Common myeloid progenitor, CD34-positive (primary cell): ENCODE measurements around the gene MS4A18. TPM values are rescaled to one million over a fixed set of nuclear protein-coding genes. Genes with fewer than 3 reads are reported as not detected.
A peak's percentile ranks its signal among the peaks of the same experiment; 100 is the strongest.
"Not testable (repeated sequence)": the region's sequence is repeated elsewhere in the genome, so short reads cannot be mapped to it uniquely, and the experiment has no call there.

Experiments
- CTCF ChIA-PET: fragments of 350-600 bp; sonication (Branson Sonifier 250); formaldehyde crosslinking; loops from one replicate; lab custom pipeline; 2021; ENCODE audit warnings: antibody characterized with exemption; lab: Charles Lee
- POLR2A ChIA-PET: fragments of 350-600 bp; sonication (Branson Sonifier 250); formaldehyde crosslinking; loops from one replicate; lab custom pipeline; 2021; ENCODE audit warnings: antibody characterized with exemption; lab: Charles Lee
- DNase-seq, 3 donors: peaks; one replicate each; pipeline versions ENCODE4 v3.0.0 to v3.0.0-alpha.2; 2013
- H3K27ac ChIP-seq, 2 experiments: 1 replicate in 1 of 2; 2 replicates in 1 of 2; pipeline ENCODE4 v1.7.0; 2013; ENCODE audit warnings: inconsistent platforms in 2 of 2, low read length in 2 of 2, mild to moderate bottlenecking in 2 of 2, low read depth in 1 of 2, moderate library complexity in 1 of 2; ENCODE audit not compliant: severe bottlenecking in 2 of 2, insufficient read depth in 1 of 2, poor library complexity in 1 of 2
- H3K27me3 ChIP-seq, 5 experiments: replicated peaks in 2 of 5; 1 replicate in 3 of 5; 2 replicates in 2 of 5; pipeline versions ENCODE4 v1.6.1 to v1.7.0; 2013; ENCODE audit warnings: low read length in 4 of 5, mild to moderate bottlenecking in 2 of 5, moderate library complexity in 2 of 5, inconsistent platforms in 1 of 5; ENCODE audit not compliant: insufficient read depth in 5 of 5, control insufficient read depth in 4 of 5
- H3K36me3 ChIP-seq, 4 experiments: 1 replicate in 2 of 4; 2 replicates in 2 of 4; pipeline versions ENCODE4 v1.6.1 to v1.7.0; 2013; ENCODE audit warnings: low read length in 3 of 4, control low read depth in 1 of 4, mild to moderate bottlenecking in 1 of 4; ENCODE audit not compliant: control insufficient read depth in 4 of 4, insufficient read depth in 4 of 4
- H3K4me1 ChIP-seq, 4 experiments: 1 replicate in 3 of 4; 2 replicates in 1 of 4; pipeline versions ENCODE4 v1.6.1 to v1.7.1; 2013; ENCODE audit warnings: low read length in 3 of 4, mild to moderate bottlenecking in 3 of 4, control low read depth in 1 of 4, inconsistent platforms in 1 of 4, moderate library complexity in 1 of 4; ENCODE audit not compliant: control insufficient read depth in 4 of 4, insufficient read depth in 4 of 4; ENCODE audit errors: control extremely low read depth in 1 of 4
- H3K4me3 ChIP-seq, 7 experiments: 1 replicate in 4 of 7; 2 replicates in 3 of 7; pipeline versions ENCODE4 v1.5.1 to v1.7.0; 2013; ENCODE audit warnings: mild to moderate bottlenecking in 7 of 7, low read length in 6 of 7, moderate library complexity in 6 of 7, inconsistent platforms in 2 of 7, low read depth in 2 of 7, control low read depth in 1 of 7; ENCODE audit not compliant: insufficient read depth in 4 of 7, control insufficient read depth in 1 of 7; ENCODE audit errors: extremely low read depth in 1 of 7
- H3K9me3 ChIP-seq, 5 experiments: 1 replicate in 4 of 5; 2 replicates in 1 of 5; pipeline versions ENCODE4 v1.6.1 to v1.7.1; 2013; ENCODE audit warnings: low read length in 4 of 5, mild to moderate bottlenecking in 2 of 5, inconsistent platforms in 1 of 5, low read depth in 1 of 5, moderate library complexity in 1 of 5; ENCODE audit not compliant: control insufficient read depth in 4 of 5, insufficient read depth in 2 of 5; ENCODE audit errors: control extremely low read depth in 1 of 5
- WGBS: methylation state at CpG from one replicate; pipeline ENCODE4 v1.1.5; 2013; ENCODE audit not compliant: insufficient coverage; 5-methylcytosine and 5-hydroxymethylcytosine counted together
- polyA plus RNA-seq: library from polyadenylated mRNA; unstranded; fragments of 120-200 nt; gene quantifications from one replicate; pipeline ENCODE4 v1.2.1, GENCODE V29; 2013

MS4A18 gene
- polyA plus RNA-seq, result not detected

GRCh38 chr11:60724420-60724819 is at the start of gene MS4A18:
Gene MS4A18 (plus strand): TSS chr11:60724720.
- CTCF ChIA-PET, result no interaction called here
- POLR2A ChIA-PET, result no interaction called here
- 100% methylated on average over 1 of the region's 3 CpGs for WGBS
- Histone ChIP-seq H3K27me3 (peaks cover 0 to 10% (median 2%) of the 10 kb centered on the region in 5 experiments), H3K9me3 (peaks cover 0 to under 1% (median 0%) of the 10 kb centered on the region in 5 experiments), H3K4me1 (no peaks in the 10 kb centered on the region), H3K4me3 (no peak within 1 kb of the TSS), H3K27ac (no peak within 1 kb of the TSS), H3K36me3 (no peaks in the 10 kb centered on the region)
- no peak for DNase-seq

GRCh38 chr11:60678231-60678630 is 46.3 kb upstream of the MS4A18 start:
- H3K4me1 ChIP-seq, CTCF ChIA-PET, H3K36me3 ChIP-seq, POLR2A ChIA-PET, H3K27me3 ChIP-seq, H3K27ac ChIP-seq, DNase-seq, H3K4me3 ChIP-seq: not testable (repeated sequence)
- WGBS, result 89% methylated on average over 1 of the region's 2 CpGs
- H3K9me3 ChIP-seq, result peaks cover 3 to 39% (median 18%) of the 10 kb centered on the region in 5 experiments

- Histone ChIP-seq H3K4me3 (no peak overlapping the region), H3K9me3 (peaks cover 5 to 29% (median 15%) of the 10 kb centered on the region in 5 experiments), H3K27ac (no peak overlapping the region), H3K27me3 (no peaks in the 10 kb centered on the region), H3K36me3 (no peaks in the 10 kb centered on the region), H3K4me1 (no peaks in the 10 kb centered on the region)
- DNase-seq, result no peak
- CTCF ChIA-PET, result no interaction called here
- POLR2A ChIA-PET, result no interaction called here
Observed at GRCh38 chr11:60679879-60680278, 44.6 kb upstream of the MS4A18 start.

- no peaks in the 10 kb centered on the region for H3K36me3 ChIP-seq
- no peak overlapping the region for H3K27ac ChIP-seq
- ChIA-PET CTCF (no interaction called here), POLR2A (no interaction called here)
- DNase-seq, result no peak
- WGBS, result 91% methylated on average over 2 of the region's 3 CpGs
- H3K4me1 ChIP-seq, result no peaks in the 10 kb centered on the region
- H3K27me3 ChIP-seq, result no peaks in the 10 kb centered on the region
- no peak overlapping the region for H3K4me3 ChIP-seq
- H3K9me3 ChIP-seq, result peaks cover 5 to 27% (median 15%) of the 10 kb centered on the region in 5 experiments
Observed at GRCh38 chr11:60680455-60681119, 43.9 kb upstream of the MS4A18 start.

GRCh38 chr11:60684541-60684848 is 40.0 kb upstream of the MS4A18 start:
- WGBS, result no CpG with 5 or more reads among the region's 2 CpGs
- H3K9me3 ChIP-seq, DNase-seq, H3K27ac ChIP-seq, H3K4me1 ChIP-seq, H3K4me3 ChIP-seq, H3K36me3 ChIP-seq, H3K27me3 ChIP-seq, POLR2A ChIA-PET: not testable (repeated sequence)
- CTCF ChIA-PET, result interaction anchor here (1.0 kb wide), 1 partner anchor 91 kb away, joined by 3 read pairs; no protein-coding TSS in a partner anchor

- Histone ChIP-seq H3K9me3 (peaks cover 0 to 10% (median 0%) of the 10 kb centered on the region in 5 experiments), H3K27ac (no peak overlapping the region), H3K36me3 (no peaks in the 10 kb centered on the region), H3K4me3 (no peak overlapping the region), H3K4me1 (no peaks in the 10 kb centered on the region), H3K27me3 (no peaks in the 10 kb centered on the region)
- DNase-seq, result no peak
- ChIA-PET CTCF (no interaction called here), POLR2A (no interaction called here)
- 100% methylated on average over 5 of the region's 5 CpGs for WGBS
Observed at GRCh38 chr11:60691661-60692060, 32.9 kb upstream of the MS4A18 start.

- Histone ChIP-seq H3K4me3 (no peak within 1 kb of the TSS), H3K4me1 (peaks cover 0 to 5% (median under 1%) of the 10 kb centered on the region in 4 experiments), H3K27ac (no peak within 1 kb of the TSS), H3K9me3 (peaks cover 0 to 10% (median 0%) of the 10 kb centered on the region in 5 experiments), H3K36me3 (no peaks in the 10 kb centered on the region), H3K27me3 (no peaks in the 10 kb centered on the region)
- ChIA-PET POLR2A (interaction anchor here (0.6 kb wide), 1 partner anchor 132 kb away, joined by 3 read pairs; no protein-coding TSS in a partner anchor), CTCF (interaction anchor here (1.2 to 1.3 kb wide), 2 partner anchors 58 to 64 kb away, joined by 3 to 4 read pairs; no protein-coding TSS in a partner anchor)
- peak; percentile 11 to 53 (median 35) for DNase-seq
- no CpG with 5 or more reads among the region's 2 CpGs for WGBS
Observed at GRCh38 chr11:60699284-60699691, 25.2 kb upstream of the MS4A18 start, which contains the start of gene MS4A8. Gene MS4A8 (plus strand): TSS chr11:60699612. CDS start chr11:60700861, 1,249 bp downstream.
